PFSK-1 (cell line): ENCODE measurements around the gene RAMACL. TPM values are rescaled to one million over a fixed set of nuclear protein-coding genes. Genes with fewer than 3 reads are reported as not detected.

Source experiments
- FOXP2 ChIP-seq: optimal IDR thresholded peaks from 2 replicates; pipeline ENCODE3; 2011; ENCODE audit warnings: borderline replicate concordance, control low read depth, inconsistent platforms; ENCODE audit not compliant: insufficient read depth; ENCODE audit errors: extremely low read length, extremely low read depth
- POLR2AphosphoS5 ChIP-seq: IDR thresholded peaks from 2 replicates; pipeline ENCODE4 v1.6.1; 2012; ENCODE audit warnings: low read depth, mild to moderate bottlenecking, control low read depth, low read length, moderate library complexity
- SIN3A ChIP-seq: IDR thresholded peaks from 2 replicates; pipeline ENCODE4 v1.6.1; 2012; ENCODE audit warnings: mild to moderate bottlenecking, low read length, moderate library complexity, borderline replicate concordance; ENCODE audit not compliant: insufficient read depth
- TAF1 ChIP-seq: IDR thresholded peaks from 2 replicates; pipeline ENCODE4 v1.6.1; 2012; ENCODE audit warnings: low read length, control low read depth, borderline replicate concordance; ENCODE audit not compliant: insufficient read depth
- polyA plus RNA-seq: library from polyadenylated mRNA; unstranded; fragments of >200 nt; gene quantifications from one replicate; pipeline ENCODE4 v1.2.1, GENCODE V29; 2012; ENCODE audit warnings: low read depth, missing spikeins; ENCODE audit not compliant: insufficient read length
- TF ChIP-seq, protein P1 (sequence below), 2 experiments: IDR thresholded peaks; 2 replicates each; pipeline versions ENCODE4 v1.6.1 to v1.8.0; 2011 to 2012; ENCODE audit warnings: low read depth in 2 of 2, low read length in 2 of 2, control low read depth in 1 of 2, inconsistent platforms in 1 of 2, mild to moderate bottlenecking in 1 of 2, moderate library complexity in 1 of 2; ENCODE audit not compliant: insufficient read depth in 1 of 2

RAMACL gene
- polyA plus RNA-seq: not detected

- TF ChIP-seq POLR2AphosphoS5 (no peak), FOXP2 (no peak), SIN3A (no peak)
- TF ChIP-seq, protein P1, sequence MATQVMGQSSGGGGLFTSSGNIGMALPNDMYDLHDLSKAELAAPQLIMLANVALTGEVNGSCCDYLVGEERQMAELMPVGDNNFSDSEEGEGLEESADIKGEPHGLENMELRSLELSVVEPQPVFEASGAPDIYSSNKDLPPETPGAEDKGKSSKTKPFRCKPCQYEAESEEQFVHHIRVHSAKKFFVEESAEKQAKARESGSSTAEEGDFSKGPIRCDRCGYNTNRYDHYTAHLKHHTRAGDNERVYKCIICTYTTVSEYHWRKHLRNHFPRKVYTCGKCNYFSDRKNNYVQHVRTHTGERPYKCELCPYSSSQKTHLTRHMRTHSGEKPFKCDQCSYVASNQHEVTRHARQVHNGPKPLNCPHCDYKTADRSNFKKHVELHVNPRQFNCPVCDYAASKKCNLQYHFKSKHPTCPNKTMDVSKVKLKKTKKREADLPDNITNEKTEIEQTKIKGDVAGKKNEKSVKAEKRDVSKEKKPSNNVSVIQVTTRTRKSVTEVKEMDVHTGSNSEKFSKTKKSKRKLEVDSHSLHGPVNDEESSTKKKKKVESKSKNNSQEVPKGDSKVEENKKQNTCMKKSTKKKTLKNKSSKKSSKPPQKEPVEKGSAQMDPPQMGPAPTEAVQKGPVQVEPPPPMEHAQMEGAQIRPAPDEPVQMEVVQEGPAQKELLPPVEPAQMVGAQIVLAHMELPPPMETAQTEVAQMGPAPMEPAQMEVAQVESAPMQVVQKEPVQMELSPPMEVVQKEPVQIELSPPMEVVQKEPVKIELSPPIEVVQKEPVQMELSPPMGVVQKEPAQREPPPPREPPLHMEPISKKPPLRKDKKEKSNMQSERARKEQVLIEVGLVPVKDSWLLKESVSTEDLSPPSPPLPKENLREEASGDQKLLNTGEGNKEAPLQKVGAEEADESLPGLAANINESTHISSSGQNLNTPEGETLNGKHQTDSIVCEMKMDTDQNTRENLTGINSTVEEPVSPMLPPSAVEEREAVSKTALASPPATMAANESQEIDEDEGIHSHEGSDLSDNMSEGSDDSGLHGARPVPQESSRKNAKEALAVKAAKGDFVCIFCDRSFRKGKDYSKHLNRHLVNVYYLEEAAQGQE (IDR thresholded peaks at IDR 0.05; ENCODE audit: insufficient read depth in 1 of 2, low read depth in 2 of 2, low read length in 2 of 2): no peak
Measured at GRCh38 chr6:166586424-166587156, at the start of gene RAMACL. Gene RAMACL, minus strand, starts transcription at chr6:166586678. Its CDS starts 201 bp downstream, at chr6:166586477.

- TF ChIP-seq TAF1: no peak
- TF ChIP-seq POLR2AphosphoS5: no peak
- no peak for TF ChIP-seq SIN3A
- TF ChIP-seq, protein P1 (IDR thresholded peaks at IDR 0.05; ENCODE audit: insufficient read depth in 1 of 2, low read depth in 2 of 2, low read length in 2 of 2): no peak
- no peak for TF ChIP-seq FOXP2
Measured at GRCh38 chr6:166635013-166635970, 48.8 kb upstream of the RAMACL start.

GRCh38 chr6:166633732-166634535 lies 47.5 kb upstream of the RAMACL start:
- TF ChIP-seq POLR2AphosphoS5: no peak
- TF ChIP-seq TAF1: no peak
- no peak for TF ChIP-seq FOXP2
- no peak for TF ChIP-seq SIN3A
- TF ChIP-seq, protein P1 (IDR thresholded peaks at IDR 0.05; ENCODE audit: insufficient read depth in 1 of 2, low read depth in 2 of 2, low read length in 2 of 2): no peak

DNA sequence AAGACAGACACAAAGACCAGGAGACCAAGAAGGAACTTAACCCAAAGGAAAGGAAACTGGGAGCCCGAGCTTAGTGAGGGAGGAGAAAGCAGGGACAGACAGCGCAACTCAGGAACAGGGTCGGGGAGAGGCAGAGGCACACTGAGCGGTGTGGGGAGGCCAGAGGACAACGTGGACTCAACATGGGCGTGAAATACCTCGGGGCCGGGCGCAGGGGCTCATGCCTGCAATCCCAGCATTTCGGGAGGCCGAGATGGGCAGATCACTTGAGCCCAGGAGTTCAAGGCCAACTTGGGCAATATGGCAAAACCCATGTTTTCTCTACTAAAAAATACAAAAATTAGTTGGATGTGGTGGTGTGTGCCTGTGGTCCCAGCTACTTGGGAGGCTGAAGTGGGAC lies 46.3 kb upstream of the RAMACL start:
- TF ChIP-seq, protein P1 (IDR thresholded peaks at IDR 0.05; ENCODE audit: insufficient read depth in 1 of 2, low read depth in 2 of 2, low read length in 2 of 2): no peak
- TF ChIP-seq TAF1 (no peak), POLR2AphosphoS5 (no peak), FOXP2 (no peak), SIN3A (no peak)
